ENCODE data around the gene AAMP.

DNA sequence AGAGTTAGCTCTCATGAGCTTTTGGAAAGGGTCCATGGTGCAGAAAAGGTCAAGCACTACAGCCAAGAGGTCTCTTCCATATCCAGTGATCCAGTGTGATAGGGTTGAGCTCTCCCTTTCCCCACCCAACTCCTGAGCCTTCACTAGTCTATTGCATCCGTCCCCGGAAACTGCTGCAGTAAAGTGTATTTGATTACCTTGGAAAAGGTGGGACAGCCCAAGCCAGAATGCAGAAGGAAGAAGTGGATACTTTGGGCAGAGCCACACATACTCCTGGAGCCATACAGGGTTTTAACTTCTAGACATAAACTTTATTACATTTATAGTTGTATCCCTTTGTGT is 3.9 kb upstream of the AAMP start:
- TF ChIP-seq POLR2AphosphoS5 (IDR thresholded peaks at IDR 0.05) = no peak
- TF ChIP-seq EP300 (conservative IDR thresholded peaks at IDR 0.05; ENCODE audit: poor library complexity, severe bottlenecking) = no peak
- no peak for TF ChIP-seq REST (IDR thresholded peaks at IDR 0.05; ENCODE audit: borderline replicate concordance)
- no peak for TF ChIP-seq CTCF (IDR thresholded peaks at IDR 0.05; ENCODE audit: poor library complexity, severe bottlenecking)
- no peak for TF ChIP-seq TAF1 (IDR thresholded peaks at IDR 0.05; ENCODE audit: low read depth)
- no peak for TF ChIP-seq EZH2 (IDR thresholded peaks at IDR 0.05; ENCODE audit: borderline replicate concordance, insufficient read depth, low read length, poor library complexity, severe bottlenecking)
- no peak for TF ChIP-seq RAD21 (conservative IDR thresholded peaks at IDR 0.05)
- TF ChIP-seq SMC3 (conservative IDR thresholded peaks at IDR 0.05; ENCODE audit: poor library complexity) = no peak
